ENCODE measurements around the gene PCDHB1. TPM values are rescaled to one million over a fixed set of nuclear protein-coding genes. Genes with fewer than 3 reads are reported as not detected.

The PCDHB1 gene
- total and polyA plus RNA-seq, 2 of the 8 experiments (the other 6 are each of a cell fraction or from before 2014, with no cell fraction given), result 0.03 to 0.04 TPM

DNA sequence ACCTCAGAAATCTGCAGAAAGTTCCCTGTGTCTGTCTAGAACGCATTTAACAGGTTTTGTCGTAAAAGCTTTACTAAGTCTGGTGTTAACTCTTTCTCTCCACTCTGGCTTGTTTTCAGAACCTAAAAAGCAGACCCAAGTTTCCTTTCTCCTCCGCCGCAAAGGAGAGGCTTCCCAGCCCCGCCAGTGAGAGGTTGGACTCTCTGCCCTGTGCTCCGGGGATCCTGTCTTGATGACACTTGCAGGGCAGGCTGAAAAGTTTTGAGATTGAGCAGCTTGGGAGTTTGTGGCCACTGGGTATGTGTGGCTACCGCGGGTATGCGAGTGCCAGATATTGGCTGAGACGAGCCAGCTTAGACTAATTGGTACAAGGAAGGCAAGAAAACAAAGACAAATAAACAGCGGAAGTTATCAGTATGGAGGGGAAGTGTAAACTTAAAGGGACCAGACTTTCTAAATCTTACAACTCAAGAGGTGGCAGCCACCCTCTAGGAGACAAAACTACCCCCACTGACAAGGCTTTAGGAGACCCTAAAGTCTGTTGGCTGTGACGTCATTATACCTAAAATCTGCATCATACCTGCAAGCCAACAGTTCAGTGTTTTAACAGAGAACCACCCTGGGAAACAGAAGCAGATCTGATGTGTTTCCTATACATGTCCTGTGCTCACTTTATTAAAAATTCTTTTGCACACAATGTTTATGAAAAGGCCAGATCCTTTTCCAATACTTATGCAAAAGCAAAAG is 41.0 kb upstream of the PCDHB1 start:
- 93% methylated on average over 12 of the region's 12 CpGs; no CpG with 5 or more reads in 1 of the 2 experiments for WGBS, 2 experiments (ENCODE audit: extremely low coverage in 1 of 2, insufficient coverage in 1 of 2, insufficient read length in 1 of 2, insufficient replicate concordance in 2 of 2, low coverage in 1 of 2, low lambda C conversion rate in 2 of 2, missing lambda C conversion rate in 1 of 2)
- no peak overlapping the region for H3K27ac ChIP-seq (ENCODE audit: low read depth, low read length)
- TF ChIP-seq SRF (IDR thresholded peaks at IDR 0.05; ENCODE audit: low read depth, low read length), result no peak
- TF ChIP-seq, protein P1, sequence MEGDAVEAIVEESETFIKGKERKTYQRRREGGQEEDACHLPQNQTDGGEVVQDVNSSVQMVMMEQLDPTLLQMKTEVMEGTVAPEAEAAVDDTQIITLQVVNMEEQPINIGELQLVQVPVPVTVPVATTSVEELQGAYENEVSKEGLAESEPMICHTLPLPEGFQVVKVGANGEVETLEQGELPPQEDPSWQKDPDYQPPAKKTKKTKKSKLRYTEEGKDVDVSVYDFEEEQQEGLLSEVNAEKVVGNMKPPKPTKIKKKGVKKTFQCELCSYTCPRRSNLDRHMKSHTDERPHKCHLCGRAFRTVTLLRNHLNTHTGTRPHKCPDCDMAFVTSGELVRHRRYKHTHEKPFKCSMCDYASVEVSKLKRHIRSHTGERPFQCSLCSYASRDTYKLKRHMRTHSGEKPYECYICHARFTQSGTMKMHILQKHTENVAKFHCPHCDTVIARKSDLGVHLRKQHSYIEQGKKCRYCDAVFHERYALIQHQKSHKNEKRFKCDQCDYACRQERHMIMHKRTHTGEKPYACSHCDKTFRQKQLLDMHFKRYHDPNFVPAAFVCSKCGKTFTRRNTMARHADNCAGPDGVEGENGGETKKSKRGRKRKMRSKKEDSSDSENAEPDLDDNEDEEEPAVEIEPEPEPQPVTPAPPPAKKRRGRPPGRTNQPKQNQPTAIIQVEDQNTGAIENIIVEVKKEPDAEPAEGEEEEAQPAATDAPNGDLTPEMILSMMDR (IDR thresholded peaks at IDR 0.05; ENCODE audit: control extremely low read depth in 1 of 3, insufficient read depth in 1 of 3, low read depth in 1 of 3, low read length in 3 of 3), result no peak
- TF ChIP-seq EGR1 (IDR thresholded peaks at IDR 0.05; ENCODE audit: borderline replicate concordance, low read depth, low read length), result no peak
- TF ChIP-seq JUND (IDR thresholded peaks at IDR 0.05; ENCODE audit: low read length), result no peak
- TF ChIP-seq CBX8 (IDR thresholded peaks at IDR 0.05; ENCODE audit: borderline replicate concordance, low read depth, low read length), result no peak
- no peak for TF ChIP-seq CEBPB (IDR thresholded peaks at IDR 0.05; ENCODE audit: low read depth, low read length)
- TF ChIP-seq RFX5 (IDR thresholded peaks at IDR 0.05; ENCODE audit: borderline replicate concordance, low read depth, low read length), result no peak
- TF ChIP-seq SP1 (IDR thresholded peaks at IDR 0.05; ENCODE audit: low read depth, low read length), result no peak
- TF ChIP-seq SP4 (IDR thresholded peaks at IDR 0.05; ENCODE audit: low read length), result no peak
- no peak for TF ChIP-seq SIX5 (IDR thresholded peaks at IDR 0.05; ENCODE audit: low read depth, low read length)

More for the DNA sequence above, 41.0 kb upstream of the PCDHB1 start:
- no peak overlapping the region for H2BK120ac ChIP-seq (replicated peaks; ENCODE audit: low read depth, low read length)
- H2AFZ ChIP-seq (ENCODE audit: low read length), result no peak overlapping the region
- no peaks in the 10 kb centered on the region for H3K36me3 ChIP-seq (ENCODE audit: control insufficient read depth in 2 of 4, insufficient read depth in 4 of 4, low read length in 3 of 4)
- H3K4me2 ChIP-seq (ENCODE audit: insufficient read depth in 1 of 2, low read depth in 2 of 2, low read length in 2 of 2), result no peak overlapping the region
- H2BK5ac ChIP-seq (ENCODE audit: low read depth, low read length), result no peak overlapping the region
- H3K27me3 ChIP-seq (replicated peaks in 1 of 4; ENCODE audit: control insufficient read depth in 3 of 4, extremely low read depth in 1 of 4, insufficient read depth in 3 of 4, low read length in 3 of 4), result no peaks in the 10 kb centered on the region
- no peak overlapping the region for H2BK15ac ChIP-seq (ENCODE audit: low read length)
- H3K79me1 ChIP-seq (ENCODE audit: low read depth, low read length), result no peaks in the 10 kb centered on the region
- no peak overlapping the region for H3K23ac ChIP-seq (ENCODE audit: insufficient read length)
- H3K56ac ChIP-seq (replicated peaks; ENCODE audit: insufficient read length, low read depth, low read length), result no peak overlapping the region
- no peak overlapping the region for H3K9ac ChIP-seq (replicated peaks in 1 of 4; ENCODE audit: extremely low read depth in 1 of 4, low read depth in 3 of 4, low read length in 3 of 4)
- FAIRE-seq, result no peak
- H3K4me3 ChIP-seq (ENCODE audit: extremely low read depth in 1 of 4, insufficient read depth in 2 of 4, low read depth in 3 of 4, low read length in 4 of 4), result no peak overlapping the region
- no peak overlapping the region for H2BK12ac ChIP-seq (ENCODE audit: low read depth, low read length)
- no peak overlapping the region for H3K4ac ChIP-seq (replicated peaks; ENCODE audit: insufficient read length, low read depth, low read length)
- no peak for DNase-seq (ENCODE audit: low read depth in 1 of 2, low spot score in 2 of 2)
- no peaks in the 10 kb centered on the region for H4K20me1 ChIP-seq (replicated peaks in 1 of 2; ENCODE audit: control insufficient read depth in 1 of 2, insufficient read depth in 2 of 2, low read length in 2 of 2)
- H4K91ac ChIP-seq (replicated peaks; ENCODE audit: insufficient read length, low read length), result no peak overlapping the region
- H2BK20ac ChIP-seq (ENCODE audit: low read length), result no peak overlapping the region
- ChIA-PET CTCF (ENCODE audit: partially characterized antibody) (interaction anchor here (1.1 to 2.5 kb wide), 4 partner anchors 10 to 141 kb away, joined by 4 to 7 read pairs (median 6); partner anchors contain the start of gene PCDHA11), POLR2A (ENCODE audit: partially characterized antibody) (interaction anchor here (1.9 to 3.1 kb wide), 2 partner anchors 8 to 40 kb away, joined by 3 to 12 read pairs; no protein-coding TSS in a partner anchor)
- no peak overlapping the region for H3K18ac ChIP-seq (ENCODE audit: extremely low read depth, low read length)
- H2AK5ac ChIP-seq (ENCODE audit: low read depth, low read length), result no peak overlapping the region
- peaks cover 0 to under 1% (median under 1%) of the 10 kb centered on the region in 4 experiments; a peak in 5 of 7 replicates for H3K4me1 ChIP-seq (replicated peaks in 1 of 4; ENCODE audit: control insufficient read depth in 3 of 4, insufficient read depth in 4 of 4, low read length in 3 of 4)
- no peaks in the 10 kb centered on the region for H3K23me2 ChIP-seq (ENCODE audit: low read depth, low read length)
- H3K14ac ChIP-seq (ENCODE audit: insufficient read length), result no peak overlapping the region
- no peak overlapping the region for H4K8ac ChIP-seq (ENCODE audit: extremely low read depth, insufficient read depth, low read length)
- H3K79me2 ChIP-seq (ENCODE audit: control insufficient read depth in 1 of 2, insufficient read depth in 2 of 2, low read length in 2 of 2), result no peaks in the 10 kb centered on the region
- H4K5ac ChIP-seq (ENCODE audit: insufficient read length, low read depth, low read length), result no peak overlapping the region
- no peaks in the 10 kb centered on the region; a peak in 1 of 4 replicates for H3K9me3 ChIP-seq (ENCODE audit: insufficient read depth in 2 of 2, low read depth in 1 of 2, low read length in 1 of 2)

All from H1 (cell line).